ENCODE results near the gene ICOSLG. TPM values are rescaled to one million over a fixed set of nuclear protein-coding genes. Genes with fewer than 3 reads are reported as not detected.
"Not testable (repeated sequence)": the region's sequence is repeated elsewhere in the genome, so short reads cannot be mapped to it uniquely, and the experiment has no call there.

Gene ICOSLG
- total RNA-seq, 1 experiment from 2014 or later: 9.0 TPM

- ATAC-seq; H3K4me3 Mint-ChIP-seq; H3K4me1 Mint-ChIP-seq; H3K9me3 Mint-ChIP-seq; DNase-seq (ENCODE audit: low spot score); CTCF ChIA-PET; H3K27ac Mint-ChIP-seq; H3K36me3 Mint-ChIP-seq; POLR2A ChIA-PET; H3K27me3 Mint-ChIP-seq (ENCODE audit: low read depth): not testable (repeated sequence)
Measured at GRCh38 chr21:44184862-44185261, 55.9 kb downstream of the ICOSLG start.

- H3K27ac Mint-ChIP-seq; H3K4me1 Mint-ChIP-seq; POLR2A ChIA-PET; H3K27me3 Mint-ChIP-seq (ENCODE audit: low read depth); H3K4me3 Mint-ChIP-seq; CTCF ChIA-PET; H3K36me3 Mint-ChIP-seq; H3K9me3 Mint-ChIP-seq; DNase-seq (ENCODE audit: low spot score); ATAC-seq: not testable (repeated sequence)
Measured at GRCh38 chr21:44182202-44182601, 58.5 kb downstream of the ICOSLG start.

GRCh38 chr21:44181506-44181905, 59.2 kb downstream of the ICOSLG start:
- H3K4me1 Mint-ChIP-seq; POLR2A ChIA-PET; H3K9me3 Mint-ChIP-seq; CTCF ChIA-PET; H3K4me3 Mint-ChIP-seq; H3K36me3 Mint-ChIP-seq; DNase-seq (ENCODE audit: low spot score); H3K27ac Mint-ChIP-seq; ATAC-seq; H3K27me3 Mint-ChIP-seq (ENCODE audit: low read depth): not testable (repeated sequence)

GRCh38 chr21:44176127-44176526, 64.6 kb downstream of the ICOSLG start:
- POLR2A ChIA-PET, ATAC-seq: not testable (repeated sequence)

GRCh38 chr21:44175189-44175588, 65.6 kb downstream of the ICOSLG start:
- H3K4me3 Mint-ChIP-seq; CTCF ChIA-PET; H3K4me1 Mint-ChIP-seq; H3K9me3 Mint-ChIP-seq; ATAC-seq; H3K27me3 Mint-ChIP-seq (ENCODE audit: low read depth); H3K36me3 Mint-ChIP-seq; DNase-seq (ENCODE audit: low spot score); H3K27ac Mint-ChIP-seq; POLR2A ChIA-PET: not testable (repeated sequence)

More at GRCh38 chr21:44176127-44176526, 64.6 kb downstream of the ICOSLG start:
- H3K27ac Mint-ChIP-seq; H3K4me1 Mint-ChIP-seq; H3K36me3 Mint-ChIP-seq; CTCF ChIA-PET; H3K27me3 Mint-ChIP-seq (ENCODE audit: low read depth); H3K4me3 Mint-ChIP-seq; DNase-seq (ENCODE audit: low spot score); H3K9me3 Mint-ChIP-seq: not testable (repeated sequence)

Other genes with a start within 250 kb of the ICOSLG start
- 29.3 to 34.5 TPM (median 29.7 TPM) in 3 replicates for gene TRAPPC10, start 228.6 kb downstream of the ICOSLG start, total RNA-seq (2021)
- gene PWP2, start 133.5 kb downstream of the ICOSLG start, total RNA-seq (2021): 30.6 to 41.6 TPM (median 36.3 TPM) in 3 replicates
- 29.5 to 39.0 TPM (median 32.9 TPM) in 3 replicates for gene GATD3, start 107.3 kb downstream of the ICOSLG start, total RNA-seq (2021)
- gene DNMT3L, start 21.0 kb upstream of the ICOSLG start, total RNA-seq (2021): not detected in 3 replicates
- 0.05 to 0.09 TPM in 2 of 3 replicates, not detected in the other for gene AIRE, start 44.9 kb upstream of the ICOSLG start, total RNA-seq (2021)
- gene PFKL, start 59.1 kb upstream of the ICOSLG start, total RNA-seq (2021): 134 to 151 TPM (median 143 TPM) in 3 replicates
- gene CFAP410, start 98.4 kb upstream of the ICOSLG start, total RNA-seq (2021): 14.0 to 19.3 TPM (median 15.8 TPM) in 3 replicates
- 0.64 to 1.4 TPM (median 0.92 TPM) in 3 replicates for gene TRPM2, start 112.7 kb upstream of the ICOSLG start, total RNA-seq (2021)
- gene LRRC3, start 214.6 kb upstream of the ICOSLG start, total RNA-seq (2021): 4.4 to 5.7 TPM (median 4.7 TPM) in 3 replicates

All from WTC11 (cell line).